Measurements from ENCODE around the gene CISH.

CISH gene

GRCh38 chr3:50653937-50654595 lies 42.5 kb upstream of the CISH start:
- H3K4me3 ChIP-seq, result no peak overlapping the region
- TF ChIP-seq POLR2AphosphoS5 (IDR thresholded peaks at IDR 0.05; ENCODE audit: borderline replicate concordance, low read depth, low read length), result no peak
- no peak for TF ChIP-seq FOXP2 (optimal IDR thresholded peaks at IDR 0.05; ENCODE audit: control extremely low read depth, extremely low read length, insufficient read depth)
- no peak for TF ChIP-seq EZH2 (IDR thresholded peaks at IDR 0.05)
- no peaks in the 10 kb centered on the region for H3K9me3 ChIP-seq (ENCODE audit: low read depth, low read length)
- no peak for DNase-seq (ENCODE audit: low read depth, low spot score)
- no peaks in the 10 kb centered on the region for H3K36me3 ChIP-seq (ENCODE audit: insufficient read depth, low read length)
- H3K27ac ChIP-seq, result no peak overlapping the region
- no peak overlapping the region for H3K9ac ChIP-seq (ENCODE audit: insufficient read length)

GRCh38 chr3:50652709-50653108 lies 41.1 kb upstream of the CISH start:
- H3K9me3 ChIP-seq (ENCODE audit: low read depth, low read length), result no peaks in the 10 kb centered on the region
- no peak for DNase-seq (ENCODE audit: low read depth, low spot score)
- no peaks in the 10 kb centered on the region for H3K36me3 ChIP-seq (ENCODE audit: insufficient read depth, low read length)
- TF ChIP-seq EZH2 (IDR thresholded peaks at IDR 0.05), result no peak
- no peak for TF ChIP-seq POLR2AphosphoS5 (IDR thresholded peaks at IDR 0.05; ENCODE audit: borderline replicate concordance, low read depth, low read length)
- TF ChIP-seq FOXP2 (optimal IDR thresholded peaks at IDR 0.05; ENCODE audit: control extremely low read depth, extremely low read length, insufficient read depth), result no peak
- H3K27ac ChIP-seq, result no peak overlapping the region
- H3K4me3 ChIP-seq, result no peak overlapping the region
- no peak overlapping the region for H3K9ac ChIP-seq (ENCODE audit: insufficient read length)

- Histone ChIP-seq H3K4me3 (no peak overlapping the region), H3K27ac (no peak overlapping the region), H3K9me3 (ENCODE audit: low read depth, low read length) (no peaks in the 10 kb centered on the region), H3K36me3 (ENCODE audit: insufficient read depth, low read length) (no peaks in the 10 kb centered on the region), H3K9ac (ENCODE audit: insufficient read length) (no peak overlapping the region)
- TF ChIP-seq FOXP2 (optimal IDR thresholded peaks at IDR 0.05; ENCODE audit: control extremely low read depth, extremely low read length, insufficient read depth), result no peak
- TF ChIP-seq EZH2 (IDR thresholded peaks at IDR 0.05), result no peak
- TF ChIP-seq POLR2AphosphoS5 (IDR thresholded peaks at IDR 0.05; ENCODE audit: borderline replicate concordance, low read depth, low read length), result no peak
- DNase-seq (ENCODE audit: low read depth, low spot score), result no peak
Observed at GRCh38 chr3:50651920-50652529, 40.5 kb upstream of the CISH start.

DNA sequence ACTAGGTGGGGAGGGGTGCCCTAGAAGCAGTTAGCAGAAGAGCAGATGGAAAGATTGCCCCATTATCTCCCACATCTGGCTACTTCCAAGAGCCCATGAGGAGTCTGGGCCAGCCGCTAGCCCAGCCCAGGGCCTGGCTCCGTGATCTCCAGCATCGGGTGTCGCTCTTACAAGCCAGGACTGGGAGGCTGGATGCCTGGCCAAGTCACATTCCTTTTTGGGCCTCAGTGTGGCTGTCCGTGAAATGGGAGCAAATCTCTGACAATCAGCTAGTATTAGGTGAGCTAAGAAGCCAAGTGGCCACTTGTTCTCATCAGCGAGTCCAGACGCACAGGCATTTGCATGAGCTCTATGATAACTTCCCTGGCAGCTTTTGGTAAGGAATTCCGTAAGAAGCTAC lies 39.9 kb upstream of the CISH start:
- no peak for DNase-seq (ENCODE audit: low read depth, low spot score)
- no peaks in the 10 kb centered on the region for H3K36me3 ChIP-seq (ENCODE audit: insufficient read depth, low read length)
- H3K27ac ChIP-seq, result no peak overlapping the region
- no peaks in the 10 kb centered on the region for H3K9me3 ChIP-seq (ENCODE audit: low read depth, low read length)
- H3K4me3 ChIP-seq, result no peak overlapping the region
- no peak for TF ChIP-seq POLR2AphosphoS5 (IDR thresholded peaks at IDR 0.05; ENCODE audit: borderline replicate concordance, low read depth, low read length)
- no peak for TF ChIP-seq EZH2 (IDR thresholded peaks at IDR 0.05)
- TF ChIP-seq FOXP2 (optimal IDR thresholded peaks at IDR 0.05; ENCODE audit: control extremely low read depth, extremely low read length, insufficient read depth), result no peak
- no peak overlapping the region for H3K9ac ChIP-seq (ENCODE audit: insufficient read length)

GRCh38 chr3:50650018-50650417 lies 38.4 kb upstream of the CISH start:
- no peaks in the 10 kb centered on the region for H3K36me3 ChIP-seq (ENCODE audit: insufficient read depth, low read length)
- no peak overlapping the region for H3K9ac ChIP-seq (ENCODE audit: insufficient read length)
- no peak overlapping the region for H3K4me3 ChIP-seq
- H3K27ac ChIP-seq, result no peak overlapping the region
- DNase-seq (ENCODE audit: low read depth, low spot score), result no peak
- H3K9me3 ChIP-seq (ENCODE audit: low read depth, low read length), result no peaks in the 10 kb centered on the region
- TF ChIP-seq FOXP2 (optimal IDR thresholded peaks at IDR 0.05; ENCODE audit: control extremely low read depth, extremely low read length, insufficient read depth), result no peak
- no peak for TF ChIP-seq EZH2 (IDR thresholded peaks at IDR 0.05)
- TF ChIP-seq POLR2AphosphoS5 (IDR thresholded peaks at IDR 0.05; ENCODE audit: borderline replicate concordance, low read depth, low read length), result no peak

- Histone ChIP-seq H3K9ac (ENCODE audit: insufficient read length) (no peak overlapping the region), H3K27ac (no peak overlapping the region), H3K9me3 (ENCODE audit: low read depth, low read length) (no peaks in the 10 kb centered on the region), H3K36me3 (ENCODE audit: insufficient read depth, low read length) (no peaks in the 10 kb centered on the region), H3K4me3 (no peak overlapping the region)
- DNase-seq (ENCODE audit: low read depth, low spot score), result no peak
- TF ChIP-seq POLR2AphosphoS5 (IDR thresholded peaks at IDR 0.05; ENCODE audit: borderline replicate concordance, low read depth, low read length) (no peak), EZH2 (IDR thresholded peaks at IDR 0.05) (no peak), FOXP2 (optimal IDR thresholded peaks at IDR 0.05; ENCODE audit: control extremely low read depth, extremely low read length, insufficient read depth) (no peak)
Observed at GRCh38 chr3:50649451-50649931, 37.9 kb upstream of the CISH start.

GRCh38 chr3:50648944-50649343 lies 37.4 kb upstream of the CISH start:
- Histone ChIP-seq H3K4me3 (no peak overlapping the region), H3K27ac (no peak overlapping the region), H3K9me3 (ENCODE audit: low read depth, low read length) (no peaks in the 10 kb centered on the region), H3K36me3 (ENCODE audit: insufficient read depth, low read length) (no peaks in the 10 kb centered on the region), H3K9ac (ENCODE audit: insufficient read length) (no peak overlapping the region)
- no peak for DNase-seq (ENCODE audit: low read depth, low spot score)
- TF ChIP-seq FOXP2 (optimal IDR thresholded peaks at IDR 0.05; ENCODE audit: control extremely low read depth, extremely low read length, insufficient read depth) (no peak), POLR2AphosphoS5 (IDR thresholded peaks at IDR 0.05; ENCODE audit: borderline replicate concordance, low read depth, low read length) (no peak), EZH2 (IDR thresholded peaks at IDR 0.05) (no peak)

- no peak for TF ChIP-seq POLR2AphosphoS5 (IDR thresholded peaks at IDR 0.05; ENCODE audit: borderline replicate concordance, low read depth, low read length)
- no peak for TF ChIP-seq FOXP2 (optimal IDR thresholded peaks at IDR 0.05; ENCODE audit: control extremely low read depth, extremely low read length, insufficient read depth)
- TF ChIP-seq EZH2 (IDR thresholded peaks at IDR 0.05), result no peak
- H3K4me3 ChIP-seq, result no peak overlapping the region
- no peak overlapping the region for H3K9ac ChIP-seq (ENCODE audit: insufficient read length)
- no peaks in the 10 kb centered on the region for H3K9me3 ChIP-seq (ENCODE audit: low read depth, low read length)
- no peak for DNase-seq (ENCODE audit: low read depth, low spot score)
- no peaks in the 10 kb centered on the region for H3K36me3 ChIP-seq (ENCODE audit: insufficient read depth, low read length)
- H3K27ac ChIP-seq, result no peak overlapping the region
Observed at GRCh38 chr3:50648313-50648712, 36.7 kb upstream of the CISH start.

All from SK-N-MC (cell line).